22Rv1 (cell line): Measurements from ENCODE around the gene DNER.
"Not testable (repeated sequence)": the region's sequence is repeated elsewhere in the genome, so short reads cannot be mapped to it uniquely, and the experiment has no call there.

Experiments
- H3K27ac ChIP-seq: fragments of 450-650 bp; 2 replicates; pipeline ENCODE4 v1.5.1; 2017
- CTCF ChIP-seq: fragments of 450-650 bp; IDR thresholded peaks from 2 replicates; pipeline ENCODE4 v1.5.1; 2017; ENCODE audit warnings: mild to moderate bottlenecking
- ZFX ChIP-seq: fragments of 450-650 bp; IDR thresholded peaks from 2 replicates; pipeline ENCODE4 v1.6.1; 2017; ENCODE audit warnings: antibody characterized with exemption, borderline replicate concordance

DNER gene

GRCh38 chr2:229714080-229714735 is at the start of gene DNER:
DNER (minus strand) TSS chr2:229714555; CDS start chr2:229714423, 132 bp downstream.
- no peak within 1 kb of the TSS for H3K27ac ChIP-seq
- no peak for TF ChIP-seq CTCF

GRCh38 chr2:229761663-229762062 is 47.3 kb upstream of the DNER start:
- H3K27ac ChIP-seq, result no peak overlapping the region
- no peak for TF ChIP-seq ZFX
- no peak for TF ChIP-seq CTCF

GRCh38 chr2:229757462-229757861 is 43.1 kb upstream of the DNER start:
- not testable (repeated sequence) for H3K27ac ChIP-seq

- TF ChIP-seq ZFX, result no peak
- TF ChIP-seq CTCF, result no peak
- no peak overlapping the region for H3K27ac ChIP-seq
Measured at GRCh38 chr2:229752970-229753729, 38.8 kb upstream of the DNER start.

- TF ChIP-seq ZFX, result no peak
- TF ChIP-seq CTCF, result no peak
- no peak overlapping the region for H3K27ac ChIP-seq
Measured at GRCh38 chr2:229749779-229750178, 35.4 kb upstream of the DNER start.

GRCh38 chr2:229748950-229749349 is 34.6 kb upstream of the DNER start:
- TF ChIP-seq ZFX, result no peak
- H3K27ac ChIP-seq, result no peak overlapping the region

GRCh38 chr2:229742691-229743090 is 28.3 kb upstream of the DNER start:
- H3K27ac ChIP-seq, result not testable (repeated sequence)

GRCh38 chr2:229740279-229740678 is 25.9 kb upstream of the DNER start:
- H3K27ac ChIP-seq, result no peak overlapping the region
- TF ChIP-seq ZFX (no peak), CTCF (no peak)
